Coronary artery (tissue), 2 donors: ENCODE results near the gene OGFOD1.

ENCODE experiments used
- DNase-seq: peaks from one replicate; pipeline ENCODE4 v3.0.0-alpha.2; 2017; ENCODE audit warnings: low spot score
- H3K27ac ChIP-seq, 2 donors: fragments of 200-600 bp; sonication (generic); one replicate each; pipeline ENCODE4 v1.5.1; 2016 to 2019
- H3K4me3 ChIP-seq: fragments of 200-600 bp; sonication (generic); 2 replicates; pipeline ENCODE4 v1.5.1; 2016; ENCODE audit warnings: mild to moderate bottlenecking, moderate library complexity
- CTCF ChIP-seq: fragments of 200-600 bp; sonication (generic); IDR thresholded peaks from one replicate; pipeline ENCODE4 v1.5.1; 2019; ENCODE audit warnings: antibody characterized with exemption

The OGFOD1 gene

GRCh38 chr16:56512025-56512424, 60.7 kb downstream of the OGFOD1 start:
- Histone ChIP-seq H3K27ac (no peak overlapping the region), H3K4me3 (no peak overlapping the region)
- no peak for DNase-seq
- no peak for TF ChIP-seq CTCF

DNA sequence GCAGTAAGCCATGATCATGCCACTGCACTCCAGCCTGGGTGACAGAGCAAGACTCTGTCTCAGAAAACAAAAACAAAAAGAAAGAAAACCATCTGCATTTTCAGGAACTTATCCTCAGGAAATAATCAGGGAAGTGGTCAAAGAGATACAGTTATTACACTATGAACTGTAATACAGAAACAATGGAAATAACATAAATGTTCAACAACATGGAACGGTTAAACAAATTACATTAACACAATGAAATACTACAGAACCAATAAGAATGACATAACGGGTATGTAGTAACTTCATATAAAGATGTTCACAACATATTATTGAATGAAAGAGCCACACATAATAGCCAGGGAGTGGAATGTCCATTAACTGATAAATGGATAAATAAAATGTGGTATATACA, 61.7 kb downstream of the OGFOD1 start:
- TF ChIP-seq CTCF = no peak

GRCh38 chr16:56513972-56514371, 62.6 kb downstream of the OGFOD1 start:
- Histone ChIP-seq H3K27ac (peak overlapping the region in 1 of 2 donors; percentile 37), H3K4me3 (no peak overlapping the region)
- no peak for TF ChIP-seq CTCF
- DNase-seq = no peak

More for the DNA sequence above, 61.7 kb downstream of the OGFOD1 start:
- H3K27ac ChIP-seq = no peak overlapping the region
- no peak overlapping the region for H3K4me3 ChIP-seq
- DNase-seq = no peak

GRCh38 chr16:56514845-56515244, 63.5 kb downstream of the OGFOD1 start:
- no peak overlapping the region for H3K4me3 ChIP-seq
- H3K27ac ChIP-seq = no peak overlapping the region
- DNase-seq = no peak
- no peak for TF ChIP-seq CTCF

- peak overlapping the region in 1 of 2 donors; percentile 8 for H3K27ac ChIP-seq
- DNase-seq = no peak
- no peak overlapping the region for H3K4me3 ChIP-seq
- no peak for TF ChIP-seq CTCF
These were observed 64.3 kb downstream of the OGFOD1 start for GRCh38 chr16:56515665-56516064.

DNA sequence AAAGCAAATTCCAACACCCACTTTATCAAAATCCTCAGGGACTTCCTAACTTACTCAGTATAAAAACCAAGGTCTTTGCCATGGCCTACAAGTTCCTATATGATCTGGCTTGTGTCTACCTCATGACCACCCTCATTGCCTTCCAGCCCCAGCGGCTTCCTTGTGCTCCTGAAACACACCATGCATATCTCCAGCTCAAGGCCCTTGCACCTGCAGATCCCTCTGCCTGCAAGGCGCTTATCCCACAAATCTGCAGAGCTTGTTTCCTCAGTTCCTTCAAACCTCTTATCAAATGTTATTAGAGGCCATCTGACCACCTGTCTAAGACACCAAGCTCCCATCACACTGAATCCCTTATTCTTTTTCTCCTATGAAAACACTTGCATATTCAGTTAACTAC, 65.9 kb downstream of the OGFOD1 start:
- Histone ChIP-seq H3K4me3 (no peak overlapping the region), H3K27ac (no peak overlapping the region)
- DNase-seq = no peak
- TF ChIP-seq CTCF = no peak

- Histone ChIP-seq H3K27ac (peak overlapping the region in 1 of 2 donors; percentile 3), H3K4me3 (peak overlapping the region; percentile 84)
- DNase-seq = no peak
- no peak for TF ChIP-seq CTCF
These were observed 67.1 kb downstream of the OGFOD1 start for GRCh38 chr16:56518425-56518824.
